AG04450 (cell line): ENCODE data around the gene ECE1. TPM values are rescaled to one million over a fixed set of nuclear protein-coding genes. Genes with fewer than 3 reads are reported as not detected.

ENCODE experiments used
- CTCF ChIA-PET: fragments of 300-600, 350-600 bp; formaldehyde crosslinking; extraction: SDS; loops from one replicate; lab custom pipeline; 2022; ENCODE audit warnings: antibody characterized with exemption, inconsistent platforms; lab: Charles Lee
- POLR2A ChIA-PET: fragments of 350-600 bp; formaldehyde crosslinking; extraction: SDS; loops from one replicate; lab custom pipeline; 2021; ENCODE audit warnings: antibody characterized with exemption, inconsistent platforms; lab: Yijun Ruan, JAX
- DNase-seq: peaks from one replicate; pipeline ENCODE4 v3.0.0-alpha.2; 2011; ENCODE audit warnings: low read depth, low spot score
- H3K27ac ChIP-seq: one replicate; pipeline ENCODE4 v1.5.1; 2012; ENCODE audit warnings: low read depth, low read length, control low read depth
- H3K27me3 ChIP-seq: one replicate; pipeline ENCODE4 v1.6.0; 2012; ENCODE audit warnings: low read length; ENCODE audit not compliant: control insufficient read depth, insufficient read depth
- H3K4me3 ChIP-seq: 2 replicates; pipeline ENCODE4 v1.5.1; 2011; ENCODE audit warnings: mild to moderate bottlenecking, low read depth, low read length, control low read depth
- H3K9me3 ChIP-seq: 2 replicates; pipeline ENCODE4 v1.5.1; 2012; ENCODE audit warnings: low read length; ENCODE audit not compliant: control insufficient read depth, insufficient read depth
- polyA plus RNA-seq: library from polyadenylated mRNA; depleted of rRNA; stranded (reverse); fragments of >200 nt; gene quantifications from 2 replicates; pipeline ENCODE4 v1.2.3, GENCODE V29; 2011
- TF ChIP-seq, protein P1 (sequence below): IDR thresholded peaks from 2 replicates; pipeline ENCODE4 v1.5.1; 2011; ENCODE audit warnings: low read depth, low read length, control low read depth, inconsistent platforms

The ECE1 gene
- polyA plus RNA-seq, 1 experiment: 161 TPM

DNA sequence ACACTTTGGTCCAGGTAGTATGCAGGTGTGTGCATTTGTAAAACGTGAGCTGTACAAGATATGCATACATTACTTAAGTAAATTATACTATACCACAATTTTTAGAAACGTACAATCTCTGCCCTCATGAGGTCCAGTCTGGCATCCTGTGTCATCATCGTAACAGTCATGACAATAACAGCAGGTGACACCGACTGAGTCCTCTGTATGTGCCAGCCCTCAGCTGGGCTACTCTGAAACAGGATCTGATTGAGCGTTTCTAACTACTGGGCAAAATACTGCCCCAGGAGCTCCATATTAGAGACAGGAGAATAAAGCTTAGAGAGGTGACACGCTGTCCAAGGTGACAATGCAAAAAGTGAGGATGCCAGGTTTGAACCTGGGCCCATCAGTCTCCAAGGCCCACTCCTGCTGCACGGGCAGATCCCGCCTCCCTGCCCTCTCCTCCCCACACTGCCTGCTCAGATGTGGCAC, 47.2 kb upstream of the ECE1 start:
- no peak for DNase-seq
- Histone ChIP-seq H3K27me3 (no peaks in the 10 kb centered on the region), H3K4me3 (no peak overlapping the region; the same call in 1 of the 2 replicates), H3K27ac (peak overlapping the region; percentile 83), H3K9me3 (no peaks in the 10 kb centered on the region)
- ChIA-PET CTCF (interaction anchor here (0.6 to 4.3 kb wide), 7 partner anchors 10 to 106 kb away, joined by 3 to 25 read pairs (median 5); no protein-coding TSS in a partner anchor), POLR2A (interaction anchor here (0.9 to 1.7 kb wide), 4 partner anchors 13 to 31 kb away, joined by 3 to 15 read pairs (median 4); no protein-coding TSS in a partner anchor)
- TF ChIP-seq, protein P1, sequence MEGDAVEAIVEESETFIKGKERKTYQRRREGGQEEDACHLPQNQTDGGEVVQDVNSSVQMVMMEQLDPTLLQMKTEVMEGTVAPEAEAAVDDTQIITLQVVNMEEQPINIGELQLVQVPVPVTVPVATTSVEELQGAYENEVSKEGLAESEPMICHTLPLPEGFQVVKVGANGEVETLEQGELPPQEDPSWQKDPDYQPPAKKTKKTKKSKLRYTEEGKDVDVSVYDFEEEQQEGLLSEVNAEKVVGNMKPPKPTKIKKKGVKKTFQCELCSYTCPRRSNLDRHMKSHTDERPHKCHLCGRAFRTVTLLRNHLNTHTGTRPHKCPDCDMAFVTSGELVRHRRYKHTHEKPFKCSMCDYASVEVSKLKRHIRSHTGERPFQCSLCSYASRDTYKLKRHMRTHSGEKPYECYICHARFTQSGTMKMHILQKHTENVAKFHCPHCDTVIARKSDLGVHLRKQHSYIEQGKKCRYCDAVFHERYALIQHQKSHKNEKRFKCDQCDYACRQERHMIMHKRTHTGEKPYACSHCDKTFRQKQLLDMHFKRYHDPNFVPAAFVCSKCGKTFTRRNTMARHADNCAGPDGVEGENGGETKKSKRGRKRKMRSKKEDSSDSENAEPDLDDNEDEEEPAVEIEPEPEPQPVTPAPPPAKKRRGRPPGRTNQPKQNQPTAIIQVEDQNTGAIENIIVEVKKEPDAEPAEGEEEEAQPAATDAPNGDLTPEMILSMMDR: no peak

DNA sequence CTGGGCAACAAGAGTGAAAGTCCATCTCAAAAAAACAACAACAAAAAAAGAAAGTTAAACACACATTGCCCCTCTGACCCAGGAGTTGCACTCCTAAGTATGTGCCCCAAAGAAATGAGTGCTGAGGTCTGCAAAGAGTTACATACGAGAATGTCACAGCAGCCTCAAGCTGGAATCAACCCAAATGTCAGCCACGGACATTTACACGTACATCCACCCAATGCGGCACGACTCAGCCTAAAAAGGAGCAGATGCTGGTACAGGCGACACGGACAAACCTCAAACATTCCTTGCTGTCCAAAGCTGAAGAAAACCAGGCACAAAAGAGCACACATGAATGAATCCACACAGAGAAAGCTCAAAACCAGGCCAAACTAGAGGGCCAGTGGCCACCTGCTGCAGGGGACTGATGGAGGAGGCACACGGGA, 46.8 kb upstream of the ECE1 start:
- no peaks in the 10 kb centered on the region for H3K27me3 ChIP-seq
- no peaks in the 10 kb centered on the region for H3K9me3 ChIP-seq
- DNase-seq: no peak
- TF ChIP-seq, protein P1: no peak
- POLR2A ChIA-PET: interaction anchor here (1.2 kb wide), 1 partner anchor 13 kb away, joined by 3 read pairs; no protein-coding TSS in a partner anchor
- H3K4me3 ChIP-seq: no peak overlapping the region
- no peak overlapping the region for H3K27ac ChIP-seq
- CTCF ChIA-PET: interaction anchor here (1.4 to 4.3 kb wide), 6 partner anchors 10 to 106 kb away, joined by 3 to 25 read pairs (median 5); no protein-coding TSS in a partner anchor

DNA sequence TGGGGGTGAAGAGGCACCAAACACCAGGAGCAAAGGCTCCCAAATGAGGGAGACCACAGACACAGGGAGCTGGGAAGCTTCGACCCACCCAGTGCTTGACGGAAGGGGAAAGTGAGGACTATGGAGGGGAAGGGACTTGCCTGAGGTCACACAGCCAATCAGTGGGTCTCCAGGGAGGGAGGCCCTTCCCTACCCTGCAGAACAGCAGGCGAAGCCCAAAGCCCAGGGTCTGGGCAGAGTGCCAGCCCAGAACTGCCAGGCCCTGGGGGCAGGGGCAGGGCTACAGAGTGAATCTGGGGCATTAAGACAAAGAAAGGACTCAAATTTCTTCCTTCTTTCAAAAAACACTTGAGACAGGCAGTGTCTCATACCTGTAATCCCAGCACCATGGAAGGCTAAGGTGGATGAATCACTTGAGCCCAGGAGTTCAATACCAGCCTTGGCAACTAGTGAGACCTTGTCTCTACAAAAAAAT, 45.5 kb upstream of the ECE1 start:
- TF ChIP-seq, protein P1: no peak
- no peak for DNase-seq
- Histone ChIP-seq H3K27me3 (no peaks in the 10 kb centered on the region), H3K4me3 (no peak overlapping the region), H3K27ac (no peak overlapping the region), H3K9me3 (no peaks in the 10 kb centered on the region)
- ChIA-PET POLR2A (interaction anchor here (0.7 kb wide), 1 partner anchor 17 kb away, joined by 3 read pairs; no protein-coding TSS in a partner anchor), CTCF (interaction anchor here (0.8 to 4.3 kb wide), 8 partner anchors 12 to 103 kb away, joined by 3 to 25 read pairs (median 4); no protein-coding TSS in a partner anchor)

DNA sequence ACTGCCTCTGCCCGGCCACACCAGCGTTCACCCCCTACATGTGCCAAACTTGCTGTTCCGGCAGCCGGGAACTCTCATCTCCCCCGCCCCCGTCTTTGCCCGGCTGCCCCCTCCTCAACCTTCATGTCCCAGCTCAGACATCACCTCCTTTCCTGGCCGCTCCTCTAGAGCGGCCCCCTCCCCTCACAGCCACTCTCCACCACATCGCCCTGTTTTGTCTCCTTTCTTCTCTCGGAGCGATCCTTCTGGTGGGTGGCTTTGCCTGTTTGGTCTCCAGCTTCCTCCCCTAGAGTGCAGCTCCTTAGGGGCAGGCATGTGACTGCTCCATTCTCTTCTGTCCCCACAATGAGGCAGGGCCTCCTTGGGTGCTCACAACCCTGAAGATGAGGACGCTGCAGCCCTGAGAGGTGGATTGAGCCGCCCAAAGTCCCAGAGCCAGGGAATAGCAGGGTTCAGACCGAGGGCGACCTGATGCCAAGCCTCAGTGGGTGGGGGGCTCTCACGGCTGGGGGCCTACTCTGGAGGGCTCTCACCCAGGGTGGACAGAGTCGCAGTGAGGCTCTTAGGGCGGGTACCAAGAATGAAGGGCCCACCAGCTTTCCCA, 44.9 kb upstream of the ECE1 start:
- TF ChIP-seq, protein P1: no peak
- H3K27me3 ChIP-seq: no peaks in the 10 kb centered on the region
- no peak for DNase-seq
- ChIA-PET POLR2A (interaction anchor here (0.7 kb wide), 2 partner anchors 16 to 215 kb away, joined by 3 read pairs; no protein-coding TSS in a partner anchor), CTCF (interaction anchor here (0.6 to 2.4 kb wide), 12 partner anchors 11 to 210 kb away, joined by 3 to 22 read pairs (median 4); no protein-coding TSS in a partner anchor)
- no peaks in the 10 kb centered on the region for H3K9me3 ChIP-seq
- peak overlapping the region; percentile 79 for H3K27ac ChIP-seq
- peak overlapping the region; percentile 56 for H3K4me3 ChIP-seq
